Neural progenitor cell (in vitro differentiated cells): ENCODE results near the gene ARHGEF35.
"Not testable (repeated sequence)": the region's sequence is repeated elsewhere in the genome, so short reads cannot be mapped to it uniquely, and the experiment has no call there.

Source experiments
- CTCF ChIP-seq: fragments of 200-600 bp; sonication (generic); IDR thresholded peaks from 2 replicates; pipeline ENCODE4 v1.5.1; 2017; ENCODE audit warnings: antibody characterized with exemption, mild to moderate bottlenecking
- EZH2phosphoT487 ChIP-seq: fragments of 200-600 bp; sonication (generic); IDR thresholded peaks from 2 replicates; pipeline ENCODE4 v1.6.1; 2017; ENCODE audit warnings: antibody characterized with exemption

- not testable (repeated sequence) for TF ChIP-seq CTCF, EZH2phosphoT487
These were observed 35.4 kb upstream of the ARHGEF35 start for GRCh38 chr7:144231027-144231426.
